HCEC 1CT (cell line): Measurements from ENCODE around the gene WNK4.
"Not testable (repeated sequence)": the region's sequence is repeated elsewhere in the genome, so short reads cannot be mapped to it uniquely, and the experiment has no call there.

Experiments used
- DNase-seq: peaks from one replicate; pipeline ENCODE4 v3.0.0-alpha.2; 2017

Gene WNK4

GRCh38 chr17:42779936-42780850, at the start of gene WNK4:
Gene WNK4 (plus strand): TSS chr17:42780610. CDS start chr17:42780699, 89 bp downstream.
- DNase-seq, result peak; percentile 43

GRCh38 chr17:42740699-42741098, 39.7 kb upstream of the WNK4 start:
- no peak for DNase-seq

- DNase-seq, result not testable (repeated sequence)
Observed at GRCh38 chr17:42742916-42743315, 37.5 kb upstream of the WNK4 start.

DNA sequence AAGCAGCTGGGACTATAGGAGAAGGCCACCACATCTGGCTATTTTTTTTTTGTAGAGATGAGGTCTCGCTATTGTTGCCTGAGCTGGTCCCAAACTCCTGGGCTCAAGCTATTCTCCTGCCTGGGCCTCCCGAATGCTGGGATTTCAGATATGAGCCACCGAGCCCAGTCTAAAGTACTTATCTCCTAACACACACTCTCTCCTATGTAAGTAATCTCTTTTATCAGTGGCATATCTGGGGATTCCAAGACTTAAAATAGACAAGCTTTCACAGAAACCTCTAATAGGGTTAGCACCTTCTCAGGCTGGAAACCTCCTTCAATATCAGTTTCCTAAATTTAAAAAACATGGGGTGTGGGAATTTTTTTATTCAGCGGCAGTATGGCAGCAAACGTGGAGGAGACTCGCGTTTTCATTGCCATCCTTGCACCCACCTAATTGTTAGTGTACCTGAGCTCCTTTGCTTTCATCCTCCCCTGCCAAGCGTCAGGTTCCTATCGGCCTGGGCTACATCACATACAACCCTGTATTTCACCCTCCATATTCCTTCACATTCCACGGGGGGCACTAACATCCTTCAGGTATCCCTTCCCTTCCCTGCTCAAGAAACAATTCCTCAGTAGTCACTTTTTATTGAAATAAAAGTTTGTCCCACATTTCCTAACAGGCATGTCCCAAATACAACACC, 36.7 kb upstream of the WNK4 start:
- no peak for DNase-seq

GRCh38 chr17:42744283-42744805, 36.1 kb upstream of the WNK4 start:
- peak; percentile 43 for DNase-seq

DNA sequence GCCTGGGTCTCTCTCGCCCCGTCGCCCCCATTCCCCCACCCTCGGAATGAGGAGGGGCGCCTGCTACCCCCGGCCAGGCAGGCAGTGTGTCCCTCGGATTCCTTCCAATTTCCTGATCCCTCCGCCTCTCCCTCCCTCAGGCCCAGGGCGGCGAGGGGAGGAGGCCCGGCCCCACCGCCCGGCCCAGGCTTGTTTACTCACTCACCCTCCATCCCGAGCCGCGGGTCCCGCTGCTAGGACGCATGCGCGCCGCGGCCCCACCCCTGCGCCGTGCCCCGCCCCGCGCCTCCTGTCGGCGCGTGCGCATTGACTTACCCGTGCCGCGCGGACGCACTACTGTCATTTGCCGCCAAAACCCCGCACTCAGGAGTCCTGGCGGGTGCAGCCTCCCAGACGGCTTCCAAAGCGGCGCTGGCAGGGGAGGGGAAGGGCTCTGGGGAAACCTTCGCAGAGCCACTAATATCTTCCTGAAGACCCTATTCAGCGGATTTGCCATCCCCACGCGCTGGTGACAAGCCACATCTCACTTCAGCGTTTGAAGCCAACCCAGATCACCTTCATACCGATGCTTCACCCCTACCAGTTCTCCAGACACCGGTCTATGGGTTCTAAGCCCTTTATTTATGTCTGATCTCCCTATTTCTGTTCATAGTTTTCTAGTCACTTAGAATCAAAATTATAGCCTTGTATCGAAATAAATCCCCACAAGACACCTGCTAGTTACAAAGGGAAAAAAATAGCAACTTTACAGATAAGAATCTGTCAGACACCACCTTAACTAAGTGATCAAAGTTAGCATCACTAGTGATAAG, 35.4 kb upstream of the WNK4 start, which contains the start of gene EZH1:
Gene EZH1 (minus strand): TSS at position 235 of the 812 bp plus-strand sequence. CDS start 16,099 bp downstream, outside the sequence.
- peak; percentile 85 for DNase-seq

- no peak for DNase-seq
Observed at GRCh38 chr17:42748202-42748907, 32.1 kb upstream of the WNK4 start.

DNA sequence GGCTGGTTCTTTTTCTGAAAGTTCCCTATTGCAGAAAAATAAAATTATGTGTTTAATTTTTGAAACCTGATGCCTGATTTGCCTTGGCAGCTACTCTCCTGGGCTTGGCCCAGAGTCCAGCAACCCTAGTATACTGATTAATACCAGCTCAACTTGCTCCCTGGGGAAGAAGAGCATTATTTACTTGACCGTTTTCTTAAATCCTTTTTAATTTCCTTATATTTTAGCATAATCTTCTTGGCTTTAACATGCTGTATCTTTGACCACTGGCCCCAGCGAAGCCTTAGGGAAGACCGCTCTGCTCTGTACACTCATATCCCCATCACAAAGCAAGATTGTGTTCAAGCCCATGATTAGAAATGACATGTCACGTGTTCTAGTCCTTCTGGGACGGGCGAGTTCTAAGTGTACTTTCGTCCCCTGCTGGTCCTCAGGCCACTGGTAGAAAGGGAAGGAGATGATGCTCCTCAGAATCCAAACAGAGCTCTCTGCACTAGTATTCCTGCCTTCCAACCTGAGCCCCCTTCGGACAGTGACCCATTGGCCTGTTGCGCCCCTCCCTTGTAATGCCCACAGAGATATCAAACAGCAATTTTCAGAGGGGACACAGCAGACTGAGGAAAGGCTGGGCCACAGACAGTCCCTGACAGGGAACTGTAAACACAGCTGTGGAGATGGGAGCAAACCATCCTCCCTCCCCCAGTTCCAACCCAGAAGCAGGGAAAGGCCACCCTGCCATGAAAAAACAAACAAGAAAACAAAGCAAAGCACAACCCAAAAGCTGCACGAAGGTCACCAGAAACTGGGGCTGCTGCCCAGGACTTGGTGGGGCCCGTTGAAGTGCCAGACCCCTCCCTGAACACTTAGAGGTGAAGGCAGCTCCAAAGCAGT, 31.3 kb upstream of the WNK4 start:
- DNase-seq, result no peak

DNA sequence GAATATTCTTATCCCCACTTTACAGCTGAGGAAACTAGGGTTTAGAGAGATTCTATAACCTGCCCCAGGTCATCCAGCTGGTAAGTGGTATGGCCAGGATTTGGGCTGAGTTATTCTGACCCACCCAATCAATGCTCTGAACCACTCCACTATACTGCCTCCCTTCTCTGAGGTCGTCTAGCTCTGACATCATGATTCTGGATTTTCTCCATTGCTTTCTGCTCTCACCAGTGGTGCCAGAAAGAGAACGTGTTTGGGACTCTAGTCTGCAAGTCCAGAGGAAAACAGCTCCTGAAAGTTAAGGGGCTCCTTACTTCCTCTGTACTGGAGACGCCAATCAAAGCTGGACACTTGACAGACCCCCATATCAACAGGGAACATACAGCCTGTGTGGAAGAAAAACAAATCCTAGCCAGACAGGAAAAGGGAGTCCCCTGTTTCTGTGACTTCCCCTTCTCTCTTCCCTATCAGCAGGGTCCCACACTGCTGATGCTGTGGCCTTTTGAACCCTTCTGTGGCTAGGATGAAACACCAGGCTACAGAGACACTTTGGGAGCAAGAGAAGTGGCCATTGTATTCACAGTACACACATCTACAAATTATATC, 29.6 kb upstream of the WNK4 start:
- DNase-seq, result no peak

GRCh38 chr17:42751628-42752027, 28.8 kb upstream of the WNK4 start:
- no peak for DNase-seq

DNA sequence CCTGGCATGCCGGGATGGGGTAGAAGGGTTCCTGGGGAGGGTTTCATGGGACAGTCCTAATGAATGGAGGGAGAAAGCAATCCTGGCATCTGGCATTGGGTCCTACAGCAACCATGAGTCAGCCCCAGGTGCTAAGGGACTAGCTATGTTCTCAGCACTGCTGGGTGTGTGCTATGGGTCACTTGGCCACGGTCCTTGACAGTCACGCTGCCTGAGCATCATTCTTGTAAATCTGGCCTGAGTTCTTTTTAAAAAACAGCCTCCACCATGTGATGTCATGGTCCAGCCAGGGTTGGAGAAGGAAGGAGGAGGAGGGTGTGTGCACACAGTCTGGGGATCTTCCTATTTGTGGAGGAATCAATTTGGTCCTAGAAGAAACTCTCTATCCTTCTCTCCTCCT, 25.6 kb upstream of the WNK4 start:
- DNase-seq, result no peak

GRCh38 chr17:42759982-42760651, 20.3 kb upstream of the WNK4 start:
- no peak for DNase-seq

DNA sequence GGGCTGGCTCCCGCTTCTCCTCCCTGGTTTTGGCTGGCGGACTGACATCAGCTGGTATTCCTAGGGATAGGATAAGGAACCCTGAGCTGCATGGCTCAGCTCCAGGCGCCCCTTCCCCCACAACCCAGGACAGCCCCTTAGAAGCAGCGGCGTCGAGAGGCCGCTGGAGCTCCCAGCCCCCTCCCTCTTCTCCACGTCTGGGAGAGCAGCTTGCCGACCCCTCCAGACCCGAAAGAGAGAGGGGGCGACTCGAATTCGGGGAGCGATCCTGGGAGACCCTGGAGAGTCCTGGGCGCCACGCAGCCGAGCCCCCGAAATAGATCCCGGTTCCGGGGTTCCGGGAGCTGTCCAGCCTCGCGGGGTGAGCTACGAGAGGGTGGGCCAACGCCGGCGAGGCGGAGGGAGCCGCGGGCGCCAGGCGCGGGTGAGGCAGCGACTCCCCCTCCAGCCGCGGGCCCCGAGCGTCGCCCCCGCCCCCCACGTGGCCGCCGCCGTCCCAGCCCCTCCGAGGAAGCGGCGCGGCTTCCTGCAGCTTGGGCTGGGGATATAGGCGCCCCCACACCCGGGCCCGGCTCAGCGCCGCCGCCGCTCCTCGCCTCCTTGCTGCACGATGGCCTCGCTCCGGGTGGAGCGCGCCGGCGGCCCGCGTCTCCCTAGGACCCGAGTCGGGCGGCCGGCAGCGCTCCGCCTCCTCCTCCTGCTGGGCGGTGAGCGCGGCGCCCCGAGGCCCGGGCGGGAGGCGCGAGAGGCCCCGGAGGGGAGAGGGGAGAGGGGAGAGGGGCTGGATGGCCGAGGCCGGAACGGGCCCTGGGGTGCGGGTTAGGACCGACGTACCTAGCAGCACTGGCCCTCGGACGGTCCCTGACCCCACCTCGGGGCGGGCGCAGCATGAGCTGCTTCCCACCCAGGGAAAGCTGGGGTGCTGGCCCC, 19.5 kb upstream of the WNK4 start, which contains the start of gene RAMP2:
Gene RAMP2 (plus strand): TSS at position 576 of the 930 bp plus-strand sequence. CDS start 35 bp downstream, at position 611.
- no peak for DNase-seq

GRCh38 chr17:42761638-42762037, 18.8 kb upstream of the WNK4 start:
- DNase-seq, result no peak

GRCh38 chr17:42766124-42766523, 14.3 kb upstream of the WNK4 start:
- DNase-seq, result no peak

- DNase-seq, result no peak
Observed at GRCh38 chr17:42767512-42767911, 12.9 kb upstream of the WNK4 start.

- DNase-seq, result not testable (repeated sequence)
Observed at GRCh38 chr17:42768006-42768405, 12.4 kb upstream of the WNK4 start.

GRCh38 chr17:42769964-42770363, 10.4 kb upstream of the WNK4 start:
- DNase-seq, result not testable (repeated sequence)

DNA sequence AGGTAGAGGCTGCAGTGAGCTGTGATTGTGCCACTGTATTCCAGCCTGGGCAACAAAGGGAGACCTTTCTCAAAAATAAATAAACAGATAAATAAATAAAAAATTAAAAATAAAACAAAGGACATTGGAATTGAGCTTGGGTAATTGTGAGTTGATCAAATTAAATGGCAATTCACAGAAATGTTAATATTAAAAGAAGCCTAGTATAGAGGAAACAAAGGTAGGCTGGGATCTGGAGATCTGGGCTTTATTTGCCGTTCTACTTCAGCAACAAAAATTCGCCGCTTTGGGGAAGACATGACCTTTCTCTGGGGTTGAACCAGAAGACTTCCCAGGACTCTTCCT, 7.5 kb upstream of the WNK4 start:
- no peak for DNase-seq
